ENCODE data around the gene PMPCA.

PMPCA gene, protein sequence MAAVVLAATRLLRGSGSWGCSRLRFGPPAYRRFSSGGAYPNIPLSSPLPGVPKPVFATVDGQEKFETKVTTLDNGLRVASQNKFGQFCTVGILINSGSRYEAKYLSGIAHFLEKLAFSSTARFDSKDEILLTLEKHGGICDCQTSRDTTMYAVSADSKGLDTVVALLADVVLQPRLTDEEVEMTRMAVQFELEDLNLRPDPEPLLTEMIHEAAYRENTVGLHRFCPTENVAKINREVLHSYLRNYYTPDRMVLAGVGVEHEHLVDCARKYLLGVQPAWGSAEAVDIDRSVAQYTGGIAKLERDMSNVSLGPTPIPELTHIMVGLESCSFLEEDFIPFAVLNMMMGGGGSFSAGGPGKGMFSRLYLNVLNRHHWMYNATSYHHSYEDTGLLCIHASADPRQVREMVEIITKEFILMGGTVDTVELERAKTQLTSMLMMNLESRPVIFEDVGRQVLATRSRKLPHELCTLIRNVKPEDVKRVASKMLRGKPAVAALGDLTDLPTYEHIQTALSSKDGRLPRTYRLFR

DNA sequence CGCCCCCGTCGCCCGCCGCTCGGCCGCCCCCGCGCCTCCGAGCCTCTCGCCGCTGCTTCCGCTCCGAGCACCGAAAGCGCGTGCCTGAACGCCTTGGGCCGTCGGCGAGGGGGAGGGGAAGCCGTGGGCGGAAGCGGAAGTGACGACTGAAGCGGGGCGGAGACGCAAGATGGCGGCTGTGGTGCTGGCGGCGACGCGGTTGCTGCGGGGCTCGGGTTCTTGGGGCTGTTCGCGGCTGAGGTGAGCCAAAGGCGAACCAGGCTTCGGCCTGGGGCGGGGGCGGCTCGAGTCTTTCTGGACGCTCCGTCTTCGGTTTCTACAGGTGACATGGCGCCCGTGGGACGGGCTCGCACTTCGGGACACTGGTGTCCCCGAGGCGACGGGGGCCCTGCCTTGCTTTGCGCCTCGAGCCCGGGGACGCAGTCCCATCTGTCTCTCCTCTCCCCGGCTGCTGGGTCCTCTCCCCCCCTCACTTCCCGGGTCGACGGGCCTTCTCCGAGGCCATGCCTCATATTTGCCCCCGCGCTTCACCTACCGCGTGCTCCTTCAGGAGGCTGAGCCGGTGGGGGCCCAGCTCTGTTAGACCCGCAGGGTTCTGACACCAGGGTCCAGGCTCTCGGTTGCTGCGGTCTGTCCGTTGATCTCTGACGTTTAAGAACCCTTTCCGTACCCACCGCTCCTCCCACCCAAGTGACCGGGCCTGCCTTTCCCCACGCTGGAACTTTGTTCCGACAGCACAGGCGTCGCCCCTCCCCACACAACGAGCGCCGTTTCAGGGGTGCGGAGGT, at the start of gene PMPCA, which contains the start of gene ENTR1:
TSS of gene PMPCA (plus strand) at position 159 of the 788 bp plus-strand sequence. CDS start at position 170, 11 bp downstream.
TSS of gene ENTR1 (minus strand) at position 115 of the 788 bp plus-strand sequence. CDS start 217 bp downstream, outside the sequence.
- DNase-seq, result peak; percentile 93 to 95
- no peaks in the 10 kb centered on the region for H3K9me3 Mint-ChIP-seq

DNA sequence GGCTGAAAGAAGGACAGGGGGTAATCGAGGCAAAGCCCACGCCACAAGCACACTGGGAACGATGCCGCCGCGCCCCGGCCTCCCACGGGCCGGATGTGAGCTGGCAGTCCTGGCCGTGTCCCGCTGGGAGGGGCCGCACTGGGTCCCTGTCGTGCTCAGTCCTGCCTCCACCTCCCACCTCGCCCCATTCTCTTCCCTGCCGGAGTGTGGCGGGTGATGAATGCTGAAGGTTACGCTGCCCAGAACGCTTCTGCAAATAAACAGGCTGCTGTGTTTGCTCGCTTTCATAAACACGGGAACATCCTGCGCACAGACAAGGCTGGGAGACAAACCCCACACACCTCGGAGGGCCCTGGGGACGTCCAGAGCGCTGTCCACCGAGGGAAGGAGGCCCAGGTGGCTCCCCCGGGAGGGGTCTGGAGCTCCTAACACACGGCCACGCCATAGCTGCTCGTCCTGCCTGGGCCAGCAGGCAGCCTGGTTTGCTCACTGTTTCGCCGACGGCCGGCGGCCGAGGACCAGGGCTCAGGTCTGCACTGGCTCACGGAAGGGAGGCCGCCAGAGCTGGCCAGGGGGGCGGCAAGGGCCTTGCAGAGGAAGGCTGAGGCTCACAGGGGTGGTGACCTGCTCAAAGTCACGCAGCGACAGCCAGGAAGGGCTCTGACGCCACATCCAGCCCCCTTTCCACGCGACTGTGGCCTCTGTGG, 49.3 kb upstream of the PMPCA start:
- no peak for ATAC-seq
- Mint-ChIP-seq H3K4me1 (peaks cover 18% of the 10 kb centered on the region), H3K27me3 (no peaks in the 10 kb centered on the region), H3K4me3 (peak overlapping the region in 1 of 2 donors; percentile 21), H3K9me3 (no peaks in the 10 kb centered on the region), H3K27ac (no peak overlapping the region)
- no peak for DNase-seq

More for the DNA sequence above, at the start of gene PMPCA, which contains the start of gene ENTR1:
- H3K27me3 Mint-ChIP-seq, result no peaks in the 10 kb centered on the region
- peaks cover 59% of the 10 kb centered on the region for H3K4me1 Mint-ChIP-seq
- H3K27ac Mint-ChIP-seq, result peak within 1 kb of the TSS; percentile 91 to 97
- peak within 1 kb of the TSS; percentile 95 to 96 for H3K4me3 Mint-ChIP-seq
- ATAC-seq, result peak; percentile 91

DNA sequence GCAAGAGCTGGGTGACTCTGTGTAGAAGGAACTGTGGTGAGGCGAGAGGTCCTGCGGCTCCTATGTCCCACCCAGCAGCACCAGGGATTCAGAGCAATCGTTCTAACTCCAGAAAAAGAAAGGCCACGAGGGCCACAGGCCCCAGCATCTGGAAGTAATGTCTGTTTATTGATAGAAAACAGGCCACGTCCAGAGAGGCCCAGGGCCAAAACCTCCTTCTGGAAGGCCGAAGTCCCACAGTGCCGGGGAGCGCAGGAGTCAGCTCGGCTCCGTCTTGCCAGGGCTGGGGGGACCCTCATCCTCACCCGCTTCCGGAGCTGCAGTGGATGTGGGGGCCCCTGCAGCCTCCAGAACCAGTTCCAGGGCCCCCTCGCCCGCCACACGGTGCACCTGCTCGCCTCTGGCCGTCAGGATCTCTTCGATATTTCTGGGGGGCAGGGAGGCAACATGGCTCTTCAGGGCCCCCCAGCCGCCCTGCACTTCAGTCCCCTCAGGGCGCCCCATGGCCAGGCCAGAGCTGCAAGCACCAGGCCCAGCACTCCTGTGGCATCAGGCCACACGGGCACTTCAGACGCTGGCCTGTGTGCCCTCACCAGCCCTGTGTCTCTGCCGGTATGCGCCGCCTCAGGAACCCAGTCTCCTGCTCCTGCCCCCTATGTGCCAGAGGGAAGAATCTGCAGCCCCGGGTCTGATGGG, 48.6 kb upstream of the PMPCA start:
- DNase-seq (no peak), ATAC-seq (no peak)
- no peaks in the 10 kb centered on the region for H3K27me3 Mint-ChIP-seq
- peaks cover 18% of the 10 kb centered on the region for H3K4me1 Mint-ChIP-seq
- H3K9me3 Mint-ChIP-seq, result no peaks in the 10 kb centered on the region
- H3K4me3 Mint-ChIP-seq, result no peak overlapping the region
- no peak overlapping the region for H3K27ac Mint-ChIP-seq

DNA sequence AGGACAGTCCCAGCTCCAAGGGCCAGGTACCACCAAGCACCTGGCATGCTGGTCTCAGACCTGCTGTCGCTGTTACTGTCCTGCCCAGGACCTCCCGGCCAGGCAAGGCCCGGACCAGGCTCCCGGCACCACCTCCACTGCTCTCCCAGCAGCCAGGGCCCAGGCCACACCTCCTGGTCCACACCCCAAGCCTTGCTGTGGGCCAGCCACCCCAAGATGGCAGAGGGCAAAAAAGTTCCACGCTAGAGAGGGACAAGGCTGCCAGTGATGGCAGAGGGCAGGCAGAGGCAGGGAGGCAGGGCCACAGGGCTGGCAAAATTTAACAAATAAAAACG, 48.0 kb upstream of the PMPCA start:
- Mint-ChIP-seq H3K27me3 (no peaks in the 10 kb centered on the region), H3K27ac (peak overlapping the region in 1 of 2 donors; percentile 89), H3K9me3 (no peaks in the 10 kb centered on the region), H3K4me3 (no peak overlapping the region), H3K4me1 (peaks cover 18% of the 10 kb centered on the region)
- ATAC-seq (no peak), DNase-seq (no peak)

DNA sequence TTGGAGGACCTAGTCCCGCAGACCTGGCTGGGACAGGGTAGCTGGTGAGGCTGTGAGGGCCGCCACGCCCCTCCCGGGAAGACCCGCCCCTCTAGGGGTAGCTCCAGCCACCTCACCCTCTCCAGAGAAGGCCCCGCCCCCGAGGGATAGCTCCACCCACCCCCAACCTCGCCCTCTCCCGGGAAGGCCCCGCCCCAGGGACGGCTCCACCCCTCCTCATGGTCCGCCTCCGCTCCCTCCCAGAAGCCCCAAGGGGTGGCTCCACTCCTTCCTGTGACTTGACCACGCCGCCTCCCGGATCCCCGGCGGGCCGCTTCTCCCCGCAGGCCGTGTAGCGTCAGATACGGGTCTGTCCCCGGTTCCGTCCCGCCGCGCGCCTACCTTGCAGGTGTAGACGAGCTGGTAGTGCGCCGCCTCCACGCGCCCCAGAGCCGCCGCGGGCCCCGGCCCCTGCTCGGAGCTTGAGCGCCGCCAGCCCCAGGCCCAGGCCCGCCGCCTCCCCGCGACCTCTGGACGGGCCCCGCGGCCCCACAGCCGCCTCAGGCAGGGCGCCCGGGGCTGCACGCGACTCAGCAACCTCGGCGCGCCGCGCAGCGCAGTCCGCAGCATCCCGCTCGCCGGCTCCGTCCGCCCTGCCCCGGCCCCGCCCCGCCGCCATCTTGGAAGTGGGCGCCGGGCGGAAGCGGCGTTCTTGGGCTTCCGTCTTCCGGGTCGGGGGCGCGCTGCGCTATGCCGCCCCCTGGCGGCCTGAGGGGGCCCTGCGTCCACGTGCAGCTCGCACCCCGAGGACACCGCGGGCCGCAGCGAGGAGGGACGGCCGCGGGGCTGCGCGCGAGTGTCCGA, 47.1 kb upstream of the PMPCA start, which contains the start of gene DNLZ:
TSS of gene DNLZ (minus strand) at position 639 of the 843 bp plus-strand sequence. CDS start at position 609, 30 bp downstream.
- H3K4me1 Mint-ChIP-seq, result peaks cover 18% of the 10 kb centered on the region
- peak; percentile 84 for ATAC-seq
- H3K27me3 Mint-ChIP-seq, result no peaks in the 10 kb centered on the region
- H3K27ac Mint-ChIP-seq, result peak within 1 kb of the TSS; percentile 78 to 89
- H3K9me3 Mint-ChIP-seq, result no peaks in the 10 kb centered on the region
- H3K4me3 Mint-ChIP-seq, result peak within 1 kb of the TSS; percentile 85 to 91
- peak; percentile 88 to 91 for DNase-seq

DNA sequence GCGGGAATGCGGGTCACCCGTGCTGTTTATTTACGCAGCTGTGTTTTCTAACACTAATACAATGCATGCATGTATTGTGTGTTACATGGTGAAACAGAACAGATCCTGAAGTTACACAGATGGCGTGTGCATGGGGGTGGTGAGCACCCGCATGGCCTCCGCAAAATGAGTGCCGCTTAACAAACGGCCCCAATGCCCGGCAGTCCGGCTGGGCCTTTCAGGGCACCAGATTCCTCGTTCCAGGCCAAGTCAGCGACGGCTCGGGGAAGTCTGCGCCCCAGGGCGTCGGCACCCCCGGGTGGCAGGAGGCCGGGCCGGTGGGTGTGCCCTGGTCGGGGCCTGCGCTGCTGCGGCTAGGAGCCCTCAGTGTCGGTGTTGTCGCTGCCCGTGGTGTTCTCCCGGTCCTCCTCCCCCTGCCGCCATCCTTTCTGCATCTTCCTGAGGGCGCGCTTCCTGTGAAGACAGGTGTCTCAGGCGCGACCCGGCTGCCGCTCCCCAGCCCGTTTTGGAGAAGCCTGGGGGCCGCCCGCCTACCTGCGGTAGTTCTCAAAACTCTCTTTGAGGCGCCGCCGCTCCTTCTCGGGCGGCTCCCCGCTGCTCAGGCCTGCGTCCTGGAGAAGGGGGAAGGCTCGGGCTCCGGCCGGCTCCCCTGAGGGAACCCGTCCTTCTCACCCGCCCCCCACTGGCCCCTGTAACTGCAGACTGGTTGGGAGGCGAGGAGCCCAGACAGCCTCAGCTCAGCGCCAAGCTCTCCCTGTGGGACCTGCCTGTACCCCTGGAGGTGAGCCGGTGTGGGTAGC, 46.3 kb upstream of the PMPCA start:
- no peaks in the 10 kb centered on the region for H3K9me3 Mint-ChIP-seq
- peak overlapping the region in 1 of 2 donors; percentile 55 for H3K4me3 Mint-ChIP-seq
- ATAC-seq (no peak), DNase-seq (peak in 1 of 2 donors; percentile 28)
- H3K27ac Mint-ChIP-seq, result no peak overlapping the region
- H3K27me3 Mint-ChIP-seq, result no peaks in the 10 kb centered on the region
- peaks cover 18% of the 10 kb centered on the region for H3K4me1 Mint-ChIP-seq

DNA sequence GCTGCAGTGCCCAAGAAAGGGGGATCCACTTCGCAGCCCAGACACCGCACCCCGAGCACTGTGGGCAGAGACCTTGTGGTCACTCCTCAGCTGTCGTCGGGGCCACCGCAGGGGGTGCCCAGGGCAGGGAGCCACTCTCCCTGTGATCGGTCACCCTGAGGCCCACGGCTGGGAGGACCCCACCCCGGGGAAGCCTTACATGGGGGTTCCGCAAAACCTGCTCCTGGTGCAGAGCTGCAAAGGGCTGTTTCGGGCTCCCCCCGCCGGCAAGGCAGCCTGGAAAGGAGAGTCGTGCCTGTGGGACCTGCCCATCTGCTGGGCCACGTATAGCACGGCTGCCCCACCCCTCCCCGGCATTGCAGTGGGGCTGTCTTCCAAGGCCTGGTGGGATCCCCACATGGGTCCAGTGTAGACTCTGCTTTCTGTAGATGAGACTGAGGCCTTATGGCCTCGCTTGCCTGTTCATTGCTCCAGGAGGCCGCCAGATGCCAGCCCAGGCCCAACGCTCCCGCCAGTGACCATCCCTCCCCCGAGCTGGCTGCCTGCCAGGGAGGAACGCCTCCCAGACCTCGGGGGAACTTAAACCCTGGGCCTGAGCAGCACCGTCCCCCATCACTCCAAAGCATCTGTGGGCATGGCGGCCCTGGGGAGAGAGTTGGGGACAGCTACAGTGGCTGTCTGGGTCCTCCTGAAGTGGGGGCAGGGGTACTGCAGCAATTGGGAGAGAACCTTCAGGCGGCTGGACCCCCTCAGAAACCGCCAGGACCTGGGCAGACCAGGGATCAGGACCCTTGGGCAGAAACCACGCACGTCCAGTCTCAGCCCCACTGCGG, 45.3 kb upstream of the PMPCA start:
- no peak for ATAC-seq

DNA sequence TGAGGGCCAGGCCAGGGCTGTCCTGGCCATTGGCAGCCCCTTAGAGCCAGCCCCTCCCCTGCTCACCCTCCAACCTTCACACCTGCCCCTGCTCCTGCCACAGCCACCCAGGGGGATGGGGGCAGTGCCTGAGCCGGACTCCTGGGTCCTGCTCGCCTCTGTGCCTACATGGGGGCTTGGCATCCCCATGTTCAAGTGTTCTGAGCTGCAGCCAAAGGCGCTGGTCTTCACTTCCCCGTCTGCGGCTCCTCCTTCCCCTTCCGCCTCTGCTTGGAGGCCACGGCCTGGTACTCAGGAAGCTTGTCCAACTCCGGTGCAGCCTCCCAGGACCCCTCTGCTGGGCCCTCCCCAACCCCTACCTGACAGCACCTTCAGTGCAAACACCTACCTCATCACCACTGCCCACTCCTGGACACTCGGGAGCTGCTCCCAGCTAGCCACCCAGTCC, 44.7 kb upstream of the PMPCA start:
- Mint-ChIP-seq H3K4me1 (peaks cover 18% of the 10 kb centered on the region), H3K27me3 (no peaks in the 10 kb centered on the region), H3K9me3 (no peaks in the 10 kb centered on the region), H3K4me3 (no peak overlapping the region), H3K27ac (peak overlapping the region in 1 of 2 donors; percentile 42)
- no peak for ATAC-seq
- no peak for DNase-seq

More for the DNA sequence above, 45.3 kb upstream of the PMPCA start:
- Mint-ChIP-seq H3K4me3 (no peak overlapping the region), H3K9me3 (no peaks in the 10 kb centered on the region), H3K4me1 (peaks cover 18% of the 10 kb centered on the region), H3K27me3 (no peaks in the 10 kb centered on the region), H3K27ac (no peak overlapping the region)
- DNase-seq, result no peak

DNA sequence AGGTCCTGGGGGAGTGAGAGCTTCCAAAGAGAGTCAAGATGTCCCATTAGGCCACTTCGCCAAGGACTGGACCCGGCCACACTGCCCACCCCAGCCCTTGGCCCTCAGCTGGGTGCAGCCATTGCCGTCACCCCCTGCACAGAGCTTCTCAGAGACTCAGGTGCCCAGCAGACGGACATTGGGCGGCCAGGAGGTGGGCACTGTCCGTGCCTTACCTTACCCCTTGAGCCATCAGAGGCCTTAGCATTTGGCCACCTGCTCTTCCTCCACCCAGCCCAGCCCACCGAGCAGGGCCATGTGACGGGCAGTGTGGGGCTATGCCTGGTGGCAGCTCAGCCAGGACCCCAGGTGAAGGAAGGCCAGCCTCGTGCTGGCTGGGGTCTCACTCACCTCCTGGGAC, 43.6 kb upstream of the PMPCA start:
- Mint-ChIP-seq H3K4me3 (no peak overlapping the region), H3K4me1 (peaks cover 18% of the 10 kb centered on the region), H3K27ac (peak overlapping the region in 1 of 2 donors; percentile 42), H3K9me3 (no peaks in the 10 kb centered on the region), H3K27me3 (no peaks in the 10 kb centered on the region)
- no peak for ATAC-seq
- no peak for DNase-seq

DNA sequence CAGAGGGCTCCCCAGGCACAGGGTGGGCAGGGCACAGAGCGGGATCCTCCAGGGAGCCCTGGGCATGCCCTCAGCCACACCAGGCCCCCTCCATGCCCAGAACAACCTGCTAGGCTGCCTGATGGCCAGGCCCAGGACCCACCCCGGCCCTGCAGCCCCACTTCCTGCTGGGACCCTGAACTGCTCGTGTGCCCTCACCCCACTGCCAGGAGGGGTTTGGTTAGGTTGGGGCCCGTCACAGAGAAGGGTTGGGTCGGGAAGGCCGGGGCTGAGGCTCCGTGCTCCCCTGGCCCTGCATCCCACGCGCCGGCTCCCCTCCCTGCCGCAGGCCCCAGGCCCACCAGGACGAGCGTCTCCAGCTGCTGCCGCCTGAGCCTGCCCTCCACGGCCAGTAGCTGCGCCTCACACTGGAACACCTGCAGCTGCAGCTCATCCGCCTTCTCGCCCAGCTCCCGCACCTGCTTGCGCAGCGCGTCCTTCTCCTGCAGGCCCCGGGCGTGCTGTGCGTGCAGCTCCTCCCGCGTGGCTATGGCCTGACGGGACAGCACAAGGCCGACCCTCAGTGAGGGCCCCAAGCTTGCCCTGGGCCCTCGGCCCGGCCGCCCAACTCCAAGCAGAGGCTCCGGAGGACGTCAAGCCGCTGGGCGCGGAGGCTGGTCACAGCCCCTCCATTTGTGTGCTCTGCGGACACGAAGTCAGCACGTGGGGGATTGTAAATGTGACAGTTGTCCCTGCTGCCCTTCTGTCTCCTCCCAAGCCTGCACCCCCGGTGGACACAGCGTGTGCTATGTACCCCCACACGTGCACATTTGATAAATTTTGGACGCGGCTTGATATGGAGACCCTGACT, 42.9 kb upstream of the PMPCA start:
- Mint-ChIP-seq H3K9me3 (no peaks in the 10 kb centered on the region), H3K27ac (peak overlapping the region in 1 of 2 donors; percentile 71), H3K4me3 (no peak overlapping the region), H3K27me3 (no peaks in the 10 kb centered on the region), H3K4me1 (peaks cover 12% of the 10 kb centered on the region)
- no peak for ATAC-seq
- no peak for DNase-seq

DNA sequence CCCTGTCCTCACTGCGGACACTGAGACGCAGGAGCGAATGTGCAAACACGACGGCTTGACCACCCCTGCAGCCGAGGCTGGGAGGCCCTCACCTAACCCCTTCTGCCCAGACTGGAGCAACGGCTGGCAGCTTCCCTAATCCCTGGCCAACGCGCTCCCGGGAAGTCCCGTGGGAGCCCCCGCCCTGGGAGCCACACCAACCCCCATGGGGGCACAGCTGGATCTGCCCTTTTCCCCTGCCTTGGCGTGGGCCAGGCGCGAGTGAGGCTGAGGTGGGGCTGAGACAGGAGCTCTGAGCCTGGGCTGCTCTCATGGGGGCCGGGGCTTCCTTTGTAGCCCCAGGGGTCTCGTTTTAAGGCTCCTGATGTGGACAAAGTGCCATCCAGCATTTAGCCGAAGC, 42.3 kb upstream of the PMPCA start:
- Mint-ChIP-seq H3K4me1 (peaks cover 13% of the 10 kb centered on the region), H3K9me3 (no peaks in the 10 kb centered on the region), H3K27me3 (no peaks in the 10 kb centered on the region)

DNA sequence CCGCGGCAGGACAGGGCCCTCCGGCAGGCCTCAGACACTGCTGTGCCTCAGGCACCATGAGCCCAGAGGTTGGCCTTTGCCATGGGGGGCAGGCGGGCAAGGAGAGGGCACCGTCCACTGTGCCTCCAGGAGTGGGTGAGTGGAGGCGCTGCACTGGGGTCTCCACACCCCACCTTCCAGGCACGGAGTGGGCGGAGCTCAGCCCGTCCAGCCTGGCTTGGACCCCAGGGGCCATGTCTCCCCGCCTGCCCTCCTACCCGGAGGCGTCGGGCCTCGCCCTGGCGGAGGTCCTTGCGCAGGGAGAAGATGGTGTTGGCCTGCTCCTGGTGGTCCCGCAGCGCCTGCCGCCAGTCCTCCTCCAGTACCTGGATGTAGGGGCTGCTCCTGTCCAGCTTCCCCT, 40.4 kb upstream of the PMPCA start:
- no peak for DNase-seq
- Mint-ChIP-seq H3K27me3 (no peaks in the 10 kb centered on the region), H3K27ac (no peak overlapping the region), H3K4me3 (no peak overlapping the region), H3K9me3 (no peaks in the 10 kb centered on the region), H3K4me1 (peaks cover 9% of the 10 kb centered on the region)
- no peak for ATAC-seq

More for the DNA sequence above, 42.3 kb upstream of the PMPCA start:
- peak overlapping the region in 1 of 2 donors; percentile 71 for H3K27ac Mint-ChIP-seq
- no peak for ATAC-seq
- H3K4me3 Mint-ChIP-seq, result no peak overlapping the region
- DNase-seq, result no peak
